Stimulated activated CD4-positive, alpha-beta T cell treated with anti-CD3 and anti-CD28 coated beads, TNF-alpha, amount 100 ng/mL, for 48 hours (primary cell): Measurements from ENCODE around the gene HDAC5.

Source experiments
- DNase-seq, 3 donors: peaks; one replicate each; pipeline ENCODE4 v3.0.0-alpha.2; 2020; ENCODE audit warnings: low read depth in 3 of 3

Gene HDAC5

DNA sequence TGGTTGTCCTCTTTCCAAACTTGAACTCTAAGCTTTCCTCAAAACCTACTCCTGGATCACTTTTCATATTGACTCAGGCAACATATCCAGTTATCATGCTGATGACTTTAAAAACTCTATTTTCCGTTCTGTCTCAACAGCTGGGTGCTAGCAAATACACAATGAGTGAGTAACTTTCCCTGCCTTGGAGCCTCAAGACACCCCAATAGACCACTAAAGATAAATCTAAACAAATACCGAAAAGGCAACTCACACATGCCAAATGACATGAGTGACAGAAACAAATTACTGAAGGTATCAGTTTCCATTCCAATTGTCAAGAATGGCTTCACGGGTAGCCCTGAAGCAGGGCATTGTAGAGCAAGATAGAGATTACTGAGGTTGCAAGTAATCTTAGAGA, 93.0 kb downstream of the HDAC5 start:
- no peak for DNase-seq

DNA sequence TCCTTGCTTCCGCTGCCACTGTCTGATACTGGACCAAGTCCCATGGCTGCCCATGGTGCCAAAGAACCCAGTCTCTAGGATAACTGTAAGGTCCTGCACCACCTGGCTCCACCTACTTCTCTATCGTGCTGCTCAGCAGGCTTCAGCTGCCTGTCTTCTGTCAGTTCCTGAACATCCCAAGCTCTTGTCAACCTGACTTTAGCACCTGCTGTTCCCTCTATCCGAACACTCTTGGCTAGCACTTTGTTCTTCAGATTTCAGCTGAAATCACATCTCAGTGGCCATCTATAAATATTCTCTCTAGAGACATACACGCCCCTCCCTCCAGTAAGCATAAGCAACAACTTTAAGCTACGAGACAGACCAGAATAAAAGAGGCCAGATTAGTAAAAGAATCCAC, 93.7 kb downstream of the HDAC5 start:
- DNase-seq = no peak
